Lung (tissue), 12 donors: ENCODE results near the gene CCDC184. TPM values are rescaled to one million over a fixed set of nuclear protein-coding genes. Genes with fewer than 3 reads are reported as not detected.
A peak's percentile ranks its signal among the peaks of the same experiment; 100 is the strongest.
"Not testable (repeated sequence)": the region's sequence is repeated elsewhere in the genome, so short reads cannot be mapped to it uniquely, and the experiment has no call there.

Source experiments
- ATAC-seq: fragments of 200-7000 bp; cut with Tn5 transposase; one replicate; pipeline ENCODE4 v1.9.1; 2020; ENCODE audit warnings: moderate number of reproducible peaks; ENCODE audit not compliant: insufficient read depth, low FRiP score
- DNase-seq, 3 donors: peaks; one replicate each; pipeline ENCODE4 v3.0.0-alpha.2; 2013 to 2017
- H3K27ac ChIP-seq, 2 donors: one replicate each; pipeline ENCODE4 v1.5.1; 2013; ENCODE audit warnings: mild to moderate bottlenecking in 2 of 2, moderate library complexity in 2 of 2, control low read depth in 1 of 2, inconsistent platforms in 1 of 2, low read depth in 1 of 2, low read length in 1 of 2
- H3K27me3 ChIP-seq, 3 donors: one replicate each; pipeline ENCODE4 v1.5.1; 2013; ENCODE audit warnings: low read length in 2 of 3; ENCODE audit not compliant: control insufficient read depth in 3 of 3, insufficient read depth in 3 of 3
- H3K36me3 ChIP-seq, 4 donors: one replicate each; pipeline ENCODE4 v1.5.1; 2013; ENCODE audit warnings: low read length in 4 of 4, mild to moderate bottlenecking in 1 of 4, moderate library complexity in 1 of 4; ENCODE audit not compliant: control insufficient read depth in 4 of 4, insufficient read depth in 4 of 4
- H3K4me1 ChIP-seq, 5 donors: one replicate each; pipeline ENCODE4 v1.5.1; 2013; ENCODE audit warnings: low read length in 5 of 5, mild to moderate bottlenecking in 2 of 5, moderate library complexity in 1 of 5; ENCODE audit not compliant: control insufficient read depth in 5 of 5, insufficient read depth in 5 of 5
- H3K4me3 ChIP-seq: one replicate; pipeline ENCODE4 v1.5.1; 2013; ENCODE audit warnings: mild to moderate bottlenecking, control low read depth, moderate library complexity
- H3K9ac ChIP-seq, 2 donors: one replicate each; pipeline ENCODE4 v1.5.1; 2013; ENCODE audit warnings: low read length in 2 of 2, control low read depth in 1 of 2; ENCODE audit not compliant: insufficient read depth in 1 of 2
- H3K9me3 ChIP-seq, 4 donors: one replicate each; pipeline ENCODE4 v1.5.1; 2013; ENCODE audit warnings: low read length in 3 of 4, mild to moderate bottlenecking in 1 of 4, moderate library complexity in 1 of 4; ENCODE audit not compliant: control insufficient read depth in 4 of 4, insufficient read depth in 3 of 4
- WGBS, 2 donors: extraction: QIAGEN DNeasy Blood & Tissue Kit; methylation state at CpG; one replicate each; pipeline ENCODE4 v1.1.7; 2013; 5-methylcytosine and 5-hydroxymethylcytosine counted together
- polyA plus RNA-seq, 2 donors: library from polyadenylated mRNA; stranded (reverse); fragments of 200-250 nt; gene quantifications; one replicate each; pipeline ENCODE4 v1.2.1, GENCODE V29; 2013
- total RNA-seq, 2 donors: library from RNA; depleted of rRNA in 1 of 2; stranded (reverse); fragments of >200 nt in 1 of 2; gene quantifications; one replicate each; pipeline ENCODE4 v1.2.1, GENCODE V29; 2014 to 2021
- TF ChIP-seq, protein P1 (sequence below): IDR thresholded peaks from 2 replicates; pipeline ENCODE4 v1.5.1; 2012; ENCODE audit warnings: mild to moderate bottlenecking; ENCODE audit errors: control extremely low read depth, extremely low read depth
- donor health status: control.
- donor health status: control.
- donor health status: Bipolar disorder and iron deficiency.
- donor health status: healthy.
- donor health status: DM: yes; HTN: yes; CAD: no.

Gene CCDC184
- total and polyA plus RNA-seq, 4 donors, result 0.51 to 3.0 (median 1.0) TPM

DNA sequence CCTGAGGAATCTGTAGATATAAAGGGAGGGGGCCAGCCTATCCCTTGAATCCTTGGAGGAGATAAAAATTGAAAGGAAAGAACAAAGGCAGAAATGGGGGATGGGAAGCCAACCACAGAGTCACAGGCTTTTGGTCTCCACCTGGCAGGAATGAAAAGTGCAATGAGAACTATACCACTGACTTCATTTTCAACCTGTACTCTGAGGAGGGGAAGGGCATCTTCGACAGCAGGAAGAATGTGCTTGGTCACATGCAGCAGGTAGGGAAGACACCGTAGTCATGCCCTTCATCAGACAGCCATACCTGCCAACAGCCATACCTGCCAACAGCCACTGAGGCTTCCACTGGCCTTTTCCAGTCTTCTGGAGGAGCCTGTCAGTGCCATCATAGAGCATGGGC is 39.5 kb upstream of the CCDC184 start:
- Histone ChIP-seq H3K4me1 (peaks cover 0 to 5% (median 0%) of the 10 kb centered on the region in 5 donors), H3K4me3 (no peak overlapping the region), H3K27ac (no peak overlapping the region), H3K9ac (no peak overlapping the region), H3K27me3 (no peaks in the 10 kb centered on the region), H3K9me3 (no peaks in the 10 kb centered on the region), H3K36me3 (peaks cover 32 to 51% (median 40%) of the 10 kb centered on the region in 4 donors)
- 91 to 96% methylated on average over 2 of the region's 2 CpGs for WGBS, 2 donors
- DNase-seq, result no peak
- ATAC-seq, result no peak
- TF ChIP-seq, protein P1, sequence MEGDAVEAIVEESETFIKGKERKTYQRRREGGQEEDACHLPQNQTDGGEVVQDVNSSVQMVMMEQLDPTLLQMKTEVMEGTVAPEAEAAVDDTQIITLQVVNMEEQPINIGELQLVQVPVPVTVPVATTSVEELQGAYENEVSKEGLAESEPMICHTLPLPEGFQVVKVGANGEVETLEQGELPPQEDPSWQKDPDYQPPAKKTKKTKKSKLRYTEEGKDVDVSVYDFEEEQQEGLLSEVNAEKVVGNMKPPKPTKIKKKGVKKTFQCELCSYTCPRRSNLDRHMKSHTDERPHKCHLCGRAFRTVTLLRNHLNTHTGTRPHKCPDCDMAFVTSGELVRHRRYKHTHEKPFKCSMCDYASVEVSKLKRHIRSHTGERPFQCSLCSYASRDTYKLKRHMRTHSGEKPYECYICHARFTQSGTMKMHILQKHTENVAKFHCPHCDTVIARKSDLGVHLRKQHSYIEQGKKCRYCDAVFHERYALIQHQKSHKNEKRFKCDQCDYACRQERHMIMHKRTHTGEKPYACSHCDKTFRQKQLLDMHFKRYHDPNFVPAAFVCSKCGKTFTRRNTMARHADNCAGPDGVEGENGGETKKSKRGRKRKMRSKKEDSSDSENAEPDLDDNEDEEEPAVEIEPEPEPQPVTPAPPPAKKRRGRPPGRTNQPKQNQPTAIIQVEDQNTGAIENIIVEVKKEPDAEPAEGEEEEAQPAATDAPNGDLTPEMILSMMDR, result no peak

DNA sequence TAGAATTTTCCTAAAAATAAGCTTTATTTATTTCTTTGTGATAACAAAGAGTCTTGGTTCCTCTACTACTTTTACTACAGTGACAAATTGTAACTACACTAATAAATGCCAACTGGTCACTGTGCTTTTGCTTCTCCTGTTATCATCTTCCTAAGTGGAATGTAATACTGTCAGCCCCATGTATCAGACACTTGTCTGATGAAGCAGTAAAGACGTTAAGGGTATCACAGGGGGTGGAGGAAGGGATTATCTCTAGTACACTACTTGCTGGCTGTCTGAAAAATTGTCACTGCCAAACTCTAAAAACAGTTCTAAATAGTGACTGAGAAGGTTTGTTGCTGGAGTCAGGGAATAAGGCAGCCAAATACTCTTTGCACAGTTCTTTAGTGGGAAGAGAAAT is 37.5 kb upstream of the CCDC184 start:
- Histone ChIP-seq H3K9me3 (no peaks in the 10 kb centered on the region), H3K27me3 (no peaks in the 10 kb centered on the region), H3K4me3 (no peak overlapping the region), H3K36me3 (peaks cover 38 to 55% (median 52%) of the 10 kb centered on the region in 4 donors), H3K27ac (peak overlapping the region in 1 of 2 donors; percentile 36), H3K9ac (no peak overlapping the region), H3K4me1 (peaks cover 0 to 6% (median 0%) of the 10 kb centered on the region in 5 donors)
- WGBS, 2 donors, result 62 to 79% methylated on average over 1 of the region's 1 CpG
- TF ChIP-seq, protein P1, result no peak
- ATAC-seq, result no peak
- no peak for DNase-seq

DNA sequence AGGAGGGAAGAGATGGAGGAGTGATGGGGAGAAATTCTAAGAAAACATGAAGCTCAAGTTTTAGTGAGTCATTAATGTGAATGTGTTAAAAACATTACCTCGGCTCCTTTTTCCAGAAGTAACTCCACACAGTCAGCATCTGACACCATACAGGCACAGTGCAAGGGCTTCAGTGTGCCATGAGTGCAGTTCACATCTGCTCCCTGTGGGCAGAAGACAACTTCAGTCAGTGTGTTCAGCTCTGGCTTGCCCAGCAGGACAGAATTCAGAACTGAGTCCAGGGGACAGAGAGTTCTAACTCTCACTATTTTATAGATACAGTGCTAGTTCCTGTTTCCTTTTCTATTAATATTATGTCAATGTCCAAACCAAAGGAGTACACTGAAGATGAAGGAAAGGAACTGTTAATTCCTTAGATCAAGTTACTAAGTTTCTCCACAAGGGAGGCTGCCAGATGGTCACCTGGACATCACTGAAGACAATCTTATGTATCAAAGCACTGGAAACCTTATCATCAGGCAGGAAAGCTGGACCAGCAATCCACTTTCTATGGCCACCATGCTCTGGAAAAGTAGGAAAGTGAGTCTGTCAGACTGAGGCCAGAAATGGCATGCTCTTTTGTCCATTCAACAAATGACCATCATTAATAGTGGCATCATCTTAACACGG is 32.2 kb upstream of the CCDC184 start:
- Histone ChIP-seq H3K27me3 (no peaks in the 10 kb centered on the region), H3K9me3 (no peaks in the 10 kb centered on the region), H3K27ac (peak overlapping the region in 1 of 2 donors; percentile 29), H3K9ac (no peak overlapping the region), H3K36me3 (peaks cover 25 to 42% (median 34%) of the 10 kb centered on the region in 4 donors), H3K4me3 (no peak overlapping the region), H3K4me1 (peaks cover 0 to 7% (median under 1%) of the 10 kb centered on the region in 5 donors)
- no peak for DNase-seq
- no peak for ATAC-seq
- WGBS, 2 donors, result 75 to 78% methylated on average over 2 of the region's 2 CpGs
- TF ChIP-seq, protein P1, result no peak

DNA sequence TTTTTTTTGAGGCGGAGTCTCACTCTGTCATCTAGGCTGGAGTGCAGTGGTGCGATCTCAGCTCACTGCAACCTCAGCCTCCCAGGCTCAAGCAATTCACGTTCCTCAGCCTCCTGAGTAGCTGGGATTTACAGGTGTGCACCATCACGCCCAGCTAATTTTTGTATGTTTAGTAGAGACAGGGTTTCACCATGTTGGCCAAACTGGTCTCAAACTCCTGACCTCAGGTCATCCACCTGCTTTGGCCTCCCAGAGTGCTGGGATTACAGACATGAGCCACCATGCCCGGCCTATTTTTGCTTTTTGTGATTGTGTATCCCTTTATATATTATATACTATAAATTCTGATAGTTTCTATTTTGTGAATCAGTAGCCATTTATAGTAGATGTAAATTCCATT is 27.7 kb upstream of the CCDC184 start:
- 97 to 98% methylated on average over 5 of the region's 5 CpGs for WGBS, 2 donors
- H3K36me3 ChIP-seq, result peaks cover 6 to 18% (median 11%) of the 10 kb centered on the region in 4 donors
- not testable (repeated sequence) for DNase-seq, ATAC-seq, H3K9me3 ChIP-seq, H3K4me1 ChIP-seq, H3K9ac ChIP-seq, H3K4me3 ChIP-seq, H3K27ac ChIP-seq, H3K27me3 ChIP-seq
